HG03354 (cell line): Measurements from ENCODE around the gene BTRC.

ENCODE experiments used
- ATAC-seq: cut with Tn5 transposase; IDR thresholded peaks from one replicate; pipeline ENCODE4 v1.9.1; 2021; ENCODE audit warnings: mild to moderate bottlenecking; ENCODE audit not compliant: unreplicated experiment, poor library complexity, severe bottlenecking

The BTRC gene

GRCh38 chr10:101504438-101504837 lies 150.5 kb downstream of the BTRC start:
- ATAC-seq: no peak

DNA sequence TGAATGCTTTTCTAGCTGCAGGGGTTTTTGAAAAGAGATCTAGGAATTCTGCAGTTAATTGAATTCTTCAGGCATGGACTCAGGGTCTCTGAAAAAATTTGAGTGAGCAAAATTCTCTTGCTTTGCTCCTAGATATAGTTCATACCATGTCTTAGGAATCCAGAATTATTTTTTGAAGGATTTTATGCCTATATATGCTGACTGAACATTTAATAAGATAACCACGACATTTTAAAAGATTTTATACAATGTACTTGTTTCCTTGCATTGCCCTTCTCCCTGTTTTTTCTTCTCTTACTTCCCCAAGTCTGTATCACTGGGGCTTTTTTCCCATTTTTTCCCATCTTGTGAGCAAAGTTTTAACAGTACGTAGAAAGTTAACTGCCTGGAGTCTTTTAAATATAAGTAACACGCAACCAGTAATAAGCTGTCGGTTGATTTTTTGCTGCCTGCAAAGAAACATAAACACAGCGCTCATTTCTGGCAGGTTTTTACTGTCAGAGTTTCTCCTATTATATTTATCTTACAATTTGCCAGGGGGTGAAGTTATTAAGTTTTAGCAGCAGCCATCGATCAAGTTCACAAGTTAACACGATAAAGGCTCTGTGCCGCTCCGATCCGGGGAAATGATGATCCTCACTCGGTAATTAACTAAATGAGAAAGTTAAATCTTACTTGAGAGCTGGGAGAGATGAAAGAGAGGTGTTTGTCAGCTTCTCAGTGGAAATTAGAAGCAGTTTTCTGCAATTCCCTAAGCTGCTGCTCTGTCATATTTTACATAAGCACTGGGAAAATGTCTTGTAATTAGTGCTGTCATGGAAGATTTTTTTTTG lies 153.1 kb downstream of the BTRC start:
- ATAC-seq: no peak

GRCh38 chr10:101507828-101508227 lies 153.9 kb downstream of the BTRC start:
- no peak for ATAC-seq

DNA sequence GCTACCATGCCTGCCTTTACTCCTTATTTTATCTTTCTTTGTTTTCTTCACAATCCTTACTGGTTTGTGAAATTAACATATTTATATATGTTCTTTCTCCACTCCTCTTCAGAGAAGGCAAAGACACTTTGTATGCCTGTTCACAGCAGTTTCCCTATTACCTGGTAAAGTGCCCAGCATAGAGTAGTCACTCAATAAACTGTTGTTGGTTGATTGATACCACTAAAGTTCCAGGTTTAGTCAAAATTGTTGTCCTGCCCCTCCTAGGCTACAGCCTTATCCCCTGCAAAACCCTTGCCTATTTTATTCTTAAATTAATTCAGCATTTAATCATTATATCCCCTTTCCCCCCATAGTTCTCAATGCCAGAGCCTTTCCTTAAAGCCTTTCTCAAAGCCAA lies 158.0 kb downstream of the BTRC start:
- no peak for ATAC-seq

DNA sequence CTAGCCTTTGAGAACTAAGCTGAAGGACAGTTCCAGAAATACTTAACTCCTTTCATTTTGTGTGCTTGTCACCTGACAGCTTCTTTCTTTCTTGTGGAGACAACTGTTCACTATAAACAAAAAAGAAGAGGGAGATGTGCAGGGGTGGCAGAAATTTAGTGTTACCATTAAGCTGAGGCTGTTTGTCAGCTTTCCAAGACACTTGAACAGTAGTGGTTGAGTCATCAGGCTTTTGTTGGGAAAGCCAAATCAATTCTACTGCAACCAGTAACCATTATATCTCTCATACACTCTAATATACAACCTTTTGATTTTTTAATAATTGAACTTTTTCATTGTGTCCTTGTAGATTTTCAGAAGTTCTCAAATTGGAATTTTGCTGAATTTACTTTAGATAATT lies 158.8 kb downstream of the BTRC start:
- ATAC-seq: no peak

GRCh38 chr10:101513733-101514132 lies 159.8 kb downstream of the BTRC start:
- ATAC-seq: no peak

DNA sequence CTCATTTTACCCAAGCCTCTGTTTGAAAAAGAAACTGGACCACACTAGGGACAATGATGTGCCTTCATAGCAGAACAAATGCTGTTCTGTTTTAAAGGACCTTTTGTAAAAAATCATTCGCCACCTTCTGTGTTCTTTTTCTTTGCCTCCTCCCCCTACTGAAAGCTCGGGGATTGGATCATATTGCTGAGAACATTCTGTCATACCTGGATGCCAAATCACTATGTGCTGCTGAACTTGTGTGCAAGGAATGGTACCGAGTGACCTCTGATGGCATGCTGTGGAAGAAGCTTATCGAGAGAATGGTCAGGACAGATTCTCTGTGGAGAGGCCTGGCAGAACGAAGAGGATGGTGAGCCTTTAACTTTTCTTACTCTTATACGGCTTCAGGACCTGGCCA lies 171.9 kb downstream of the BTRC start:
- ATAC-seq: no peak

DNA sequence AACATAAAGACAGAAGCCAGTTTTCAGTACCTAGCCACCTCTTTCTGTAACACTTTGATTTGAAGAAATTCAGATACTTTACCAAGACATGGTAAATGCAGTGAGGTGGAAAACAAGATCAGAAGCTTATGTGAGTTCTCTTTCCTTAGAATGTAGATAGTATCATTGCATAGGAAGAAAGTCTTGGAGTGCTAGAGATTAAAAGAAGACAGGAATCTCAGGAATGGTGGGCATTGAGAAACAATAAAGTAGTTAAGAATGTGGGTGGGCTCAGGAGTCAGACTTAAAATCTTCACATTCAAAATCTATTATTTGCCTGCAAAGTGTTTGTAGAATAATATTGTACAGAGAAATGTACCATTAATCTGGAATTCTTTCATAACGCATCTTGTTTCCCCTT lies 175.2 kb downstream of the BTRC start:
- ATAC-seq: no peak

DNA sequence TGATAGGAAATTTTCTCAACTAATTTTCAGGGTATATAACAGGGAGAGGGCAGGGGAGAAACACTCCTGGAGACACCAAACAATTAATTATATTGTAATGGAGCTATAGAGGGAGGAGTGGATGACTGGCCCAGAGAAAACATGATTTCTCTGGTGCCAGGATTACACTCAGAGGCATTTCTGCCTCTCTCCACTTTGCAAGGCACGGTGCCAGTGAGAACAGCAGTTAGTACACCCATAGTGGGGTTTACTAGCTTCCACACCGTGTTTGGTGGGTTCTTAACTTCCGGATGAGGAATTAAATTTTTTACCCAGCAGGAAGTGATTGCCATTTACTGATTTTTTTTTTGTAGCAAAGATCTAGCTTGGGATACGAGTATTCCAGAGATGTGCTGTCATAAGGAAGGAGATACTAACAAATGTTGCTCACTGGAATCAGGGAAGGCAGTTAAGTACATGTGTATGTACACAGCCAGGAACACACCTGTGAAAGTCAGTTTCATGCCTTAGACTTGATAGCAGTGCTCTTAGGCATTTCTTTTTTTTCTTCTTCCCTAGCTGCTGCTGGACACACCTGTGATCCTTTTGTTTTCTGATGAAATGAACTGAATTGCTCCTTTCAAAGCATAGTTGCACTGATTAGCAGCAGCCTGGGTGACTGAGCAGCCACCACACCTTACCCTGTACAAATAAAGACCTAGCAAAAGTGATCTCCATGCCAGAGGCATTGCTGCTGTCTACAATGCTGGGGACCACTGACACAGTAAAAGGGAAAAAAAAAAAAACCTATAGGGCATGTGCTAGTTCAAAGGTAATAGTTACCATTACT lies 176.0 kb downstream of the BTRC start:
- no peak for ATAC-seq

GRCh38 chr10:101535949-101536348 lies 182.0 kb downstream of the BTRC start:
- peak; percentile 65 for ATAC-seq

- no peak for ATAC-seq
Observed at GRCh38 chr10:101536800-101537199, 182.8 kb downstream of the BTRC start.

- ATAC-seq: no peak
Observed at GRCh38 chr10:101538446-101538845, 184.5 kb downstream of the BTRC start.

- ATAC-seq: no peak
Observed at GRCh38 chr10:101545898-101546297, 191.9 kb downstream of the BTRC start.

GRCh38 chr10:101550965-101551364 lies 197.0 kb downstream of the BTRC start:
- no peak for ATAC-seq

GRCh38 chr10:101552442-101552841 lies 198.5 kb downstream of the BTRC start:
- no peak for ATAC-seq

DNA sequence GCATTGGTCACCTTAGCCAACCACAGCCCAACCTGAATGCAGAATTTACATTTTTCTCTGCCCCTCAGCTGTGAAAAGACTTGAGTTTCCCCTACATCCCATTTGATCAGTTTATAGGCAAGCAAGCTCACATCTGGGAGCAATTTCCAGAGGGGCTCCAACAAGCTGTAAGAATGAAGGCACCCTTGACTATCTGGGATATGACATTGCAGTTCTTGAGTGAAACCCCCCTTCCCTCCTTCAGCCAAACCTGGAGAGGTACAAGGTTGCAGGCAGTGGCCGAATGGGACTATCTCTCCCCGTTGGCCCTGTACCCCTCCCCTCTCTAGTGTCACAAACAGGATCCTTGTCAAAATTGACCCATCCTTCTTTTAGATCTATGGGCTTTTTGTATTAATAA lies 203.6 kb downstream of the BTRC start:
- no peak for ATAC-seq

GRCh38 chr10:101558204-101558603 lies 204.2 kb downstream of the BTRC start:
- no peak for ATAC-seq

DNA sequence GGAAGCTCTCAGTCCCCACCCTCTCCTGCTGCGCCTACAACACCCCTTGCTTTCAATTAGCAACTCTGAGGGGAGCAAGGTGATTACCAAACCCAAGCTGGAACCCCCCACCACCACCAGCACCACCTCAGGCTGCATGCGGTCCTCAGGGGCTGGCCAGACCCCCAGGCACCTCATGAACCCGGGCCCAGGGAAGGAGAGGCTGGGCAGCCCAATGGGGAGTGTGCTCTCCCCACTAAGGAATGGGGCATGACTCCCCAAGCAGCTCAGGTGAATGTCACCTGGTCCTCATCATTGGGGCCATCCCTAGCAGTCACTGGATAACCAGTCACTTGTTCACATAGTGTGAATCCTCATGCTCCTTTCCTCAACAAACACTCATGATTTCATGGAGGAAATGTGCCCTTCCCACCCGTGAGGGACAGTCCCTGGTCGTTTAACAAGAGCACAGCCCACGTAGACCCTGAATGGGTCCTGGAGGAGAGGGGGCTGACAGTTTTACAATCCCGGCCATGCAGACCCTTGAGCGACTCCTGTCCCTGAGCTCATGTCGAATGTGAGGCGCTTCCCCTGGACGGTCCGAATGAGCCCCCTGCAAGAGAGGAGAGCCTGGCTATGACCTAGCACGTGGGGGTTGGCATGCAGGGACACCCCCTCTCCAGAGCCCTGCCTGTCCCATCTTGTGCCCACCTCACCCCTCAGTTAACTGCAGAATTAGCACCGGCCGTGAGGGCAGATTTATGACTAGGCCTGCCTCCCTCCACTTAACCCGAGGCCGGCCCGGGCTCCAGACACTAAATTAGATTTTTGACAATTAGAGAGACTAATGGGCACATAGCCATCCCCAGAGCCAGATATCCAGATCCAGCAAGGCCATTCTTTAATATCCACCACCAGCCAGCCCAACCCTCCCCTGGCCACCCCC lies 205.0 kb downstream of the BTRC start:
- ATAC-seq: no peak

GRCh38 chr10:101559596-101560297 lies 205.8 kb downstream of the BTRC start:
- ATAC-seq: no peak
